WTC11 (cell line): ENCODE results near the gene ZNF423. TPM values are rescaled to one million over a fixed set of nuclear protein-coding genes. Genes with fewer than 3 reads are reported as not detected.

Experiments
- ATAC-seq: fragments of 200-7000 bp; cut with Tn5 transposase; 2 replicates; pipeline ENCODE4 v1.10.0; 2021; ENCODE audit warnings: mild to moderate bottlenecking, moderate library complexity
- CTCF ChIA-PET: fragments of 300-600 bp; sonication (Branson Sonifier 250); formaldehyde crosslinking; loops from one replicate; lab custom pipeline; 2021; ENCODE audit warnings: antibody characterized with exemption; lab: Charles Lee
- POLR2A ChIA-PET: fragments of 350-600 bp; sonication (Branson Sonifier 250); formaldehyde crosslinking; loops from one replicate; lab custom pipeline; 2021; ENCODE audit warnings: antibody characterized with exemption; lab: Charles Lee
- DNase-seq: peaks from one replicate; pipeline ENCODE4 v3.0.0; 2021; ENCODE audit warnings: low spot score
- H3K27ac Mint-ChIP-seq: 2 replicates; pipeline ENCODE4 v1.8.0; 2021; ENCODE audit warnings: mixed read lengths
- H3K27me3 Mint-ChIP-seq: 2 replicates; pipeline ENCODE4 v1.8.0; 2021; ENCODE audit warnings: low read depth, mild to moderate bottlenecking, moderate library complexity, mixed read lengths
- H3K36me3 Mint-ChIP-seq: 2 replicates; pipeline ENCODE4 v1.8.0; 2021; ENCODE audit warnings: mixed read lengths
- H3K4me1 Mint-ChIP-seq: 2 replicates; pipeline ENCODE4 v1.8.0; 2022; ENCODE audit warnings: mixed read lengths
- H3K4me3 Mint-ChIP-seq: 2 replicates; pipeline ENCODE4 v1.8.0; 2021; ENCODE audit warnings: mild to moderate bottlenecking, moderate library complexity, mixed read lengths
- H3K9me3 Mint-ChIP-seq: 2 replicates; pipeline ENCODE4 v1.8.0; 2021; ENCODE audit warnings: mixed read lengths
- CREB1 ChIP-seq: sonication (generic); formaldehyde crosslinking; IDR thresholded peaks from 2 replicates; pipeline ENCODE4 v1.8.0; 2023; ENCODE audit warnings: mild to moderate bottlenecking, missing genetic modification reagents
- CREM ChIP-seq: sonication (generic); formaldehyde crosslinking; IDR thresholded peaks from 2 replicates; pipeline ENCODE4 v1.8.1; 2022; ENCODE audit warnings: mild to moderate bottlenecking, missing genetic modification reagents, moderate library complexity
- FOXJ3 ChIP-seq: sonication (generic); formaldehyde crosslinking; IDR thresholded peaks from 2 replicates; pipeline ENCODE4 v1.9.0; 2021; ENCODE audit warnings: missing genetic modification reagents, mild to moderate bottlenecking, borderline replicate concordance
- PRRX2 ChIP-seq: fragments of 250-450 bp; sonication (Bioruptor Pico); IDR thresholded peaks from 2 replicates; pipeline ENCODE4 v1.8.0; 2021; ENCODE audit warnings: mild to moderate bottlenecking
- RELA ChIP-seq: sonication (generic); formaldehyde crosslinking; IDR thresholded peaks from 2 replicates; pipeline ENCODE4 v1.8.1; 2022; ENCODE audit warnings: missing genetic modification reagents, mild to moderate bottlenecking, borderline replicate concordance
- SOX15 ChIP-seq: fragments of 250-450 bp; sonication (Bioruptor Pico); IDR thresholded peaks from 2 replicates; pipeline ENCODE4 v1.9.0; 2021; ENCODE audit warnings: mild to moderate bottlenecking
- TCF7 ChIP-seq: sonication (generic); formaldehyde crosslinking; IDR thresholded peaks from 2 replicates; pipeline ENCODE4 v1.8.0; 2022; ENCODE audit warnings: mild to moderate bottlenecking, low read depth, missing genetic modification reagents, moderate library complexity
- TEAD4 ChIP-seq: sonication (generic); formaldehyde crosslinking; IDR thresholded peaks from 2 replicates; pipeline ENCODE4 v1.8.0; 2022; ENCODE audit warnings: mild to moderate bottlenecking, missing genetic modification reagents
- TP53 ChIP-seq: sonication (generic); formaldehyde crosslinking; IDR thresholded peaks from 2 replicates; pipeline ENCODE4 v1.8.1; 2023; ENCODE audit warnings: mild to moderate bottlenecking, missing genetic modification reagents
- ZNF219 ChIP-seq: sonication (generic); formaldehyde crosslinking; IDR thresholded peaks from 2 replicates; pipeline ENCODE4 v1.8.0; 2023; ENCODE audit warnings: missing genetic modification reagents, mild to moderate bottlenecking, borderline replicate concordance
- ZNF396 ChIP-seq: fragments of 250-450 bp; sonication (Bioruptor Pico); IDR thresholded peaks from 2 replicates; pipeline ENCODE4 v1.8.0; 2021; ENCODE audit warnings: mild to moderate bottlenecking, moderate library complexity, borderline replicate concordance
- total RNA-seq: library from RNA; stranded (reverse); gene quantifications from 3 replicates; pipeline ENCODE4 v1.2.3, GENCODE V29; 2021
- TF ChIP-seq, protein P1 (sequence below): sonication (generic); formaldehyde crosslinking; IDR thresholded peaks from 2 replicates; pipeline ENCODE4 v1.8.1; 2023; ENCODE audit warnings: mild to moderate bottlenecking, moderate library complexity, missing genetic modification reagents
- TF ChIP-seq, protein P2 (sequence below): sonication (generic); formaldehyde crosslinking; IDR thresholded peaks from 2 replicates; pipeline ENCODE4 v1.8.1; 2023; ENCODE audit warnings: mild to moderate bottlenecking, missing genetic modification reagents, moderate library complexity
- TF ChIP-seq, protein P3 (sequence below): sonication (generic); formaldehyde crosslinking; IDR thresholded peaks from 2 replicates; pipeline ENCODE4 v1.8.0; 2022; ENCODE audit warnings: mild to moderate bottlenecking, missing genetic modification reagents
- TF ChIP-seq, protein P4 (sequence below): sonication (generic); formaldehyde crosslinking; IDR thresholded peaks from 2 replicates; pipeline ENCODE4 v1.8.0; 2022; ENCODE audit warnings: mild to moderate bottlenecking, missing genetic modification reagents
- TF ChIP-seq, protein P5 (sequence below): fragments of 250-450 bp; sonication (Bioruptor Pico); IDR thresholded peaks from 2 replicates; pipeline ENCODE4 v1.9.0; 2021; ENCODE audit warnings: moderate library complexity, mild to moderate bottlenecking, inconsistent platforms, borderline replicate concordance
- TF ChIP-seq, protein P6 (sequence below): fragments of 250-450 bp; sonication (Bioruptor Pico); conservative IDR thresholded peaks from 2 replicates; pipeline ENCODE4 v1.9.0; 2021; ENCODE audit warnings: mild to moderate bottlenecking
- TF ChIP-seq, protein P7 (sequence below): fragments of 250-450 bp; sonication (Bioruptor Pico); IDR thresholded peaks from 2 replicates; pipeline ENCODE4 v1.9.0; 2021; ENCODE audit warnings: mild to moderate bottlenecking, borderline replicate concordance
- TF ChIP-seq, protein P8 (sequence below): sonication (generic); formaldehyde crosslinking; IDR thresholded peaks from 2 replicates; pipeline ENCODE4 v1.8.1; 2022; ENCODE audit warnings: low read depth, mild to moderate bottlenecking, moderate library complexity, missing genetic modification reagents, borderline replicate concordance

Gene ZNF423
- total RNA-seq, 1 experiment from 2014 or later, result 38.8 TPM

DNA sequence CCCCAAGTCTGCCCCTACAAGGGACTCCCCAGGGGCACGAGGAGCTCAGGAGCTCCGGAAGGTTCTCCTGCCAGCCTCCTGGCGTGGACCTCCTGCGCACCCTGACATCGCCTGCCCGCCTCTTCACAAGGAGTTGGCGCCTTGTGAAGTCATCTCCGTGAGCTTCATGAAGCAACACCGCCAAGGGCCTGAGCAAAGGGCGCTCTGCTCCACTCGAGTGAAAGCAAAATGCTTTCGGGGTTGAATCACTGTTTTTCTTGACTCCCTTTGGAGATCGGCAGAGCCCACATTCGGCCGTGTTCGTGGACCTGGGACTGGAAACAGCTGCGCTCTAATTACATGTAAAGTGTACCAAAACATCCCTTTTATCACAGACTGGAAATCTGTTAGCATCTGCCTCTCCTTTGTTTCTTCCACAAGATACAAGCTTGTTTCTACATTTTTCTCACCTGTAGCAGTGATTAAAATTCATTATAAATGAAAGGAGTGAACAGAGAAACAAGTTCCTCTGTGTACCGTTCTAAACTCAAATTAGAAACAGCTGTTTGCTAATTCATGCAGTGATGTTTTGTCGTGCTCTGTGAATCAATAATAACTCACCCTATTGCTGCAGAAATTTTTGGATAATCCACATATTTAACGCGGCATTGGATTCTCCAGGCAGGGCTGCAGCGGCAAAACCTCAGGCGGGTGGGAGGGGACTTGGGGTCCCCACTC lies 203.3 kb downstream of the ZNF423 start (continued):
- TF ChIP-seq, protein P1, sequence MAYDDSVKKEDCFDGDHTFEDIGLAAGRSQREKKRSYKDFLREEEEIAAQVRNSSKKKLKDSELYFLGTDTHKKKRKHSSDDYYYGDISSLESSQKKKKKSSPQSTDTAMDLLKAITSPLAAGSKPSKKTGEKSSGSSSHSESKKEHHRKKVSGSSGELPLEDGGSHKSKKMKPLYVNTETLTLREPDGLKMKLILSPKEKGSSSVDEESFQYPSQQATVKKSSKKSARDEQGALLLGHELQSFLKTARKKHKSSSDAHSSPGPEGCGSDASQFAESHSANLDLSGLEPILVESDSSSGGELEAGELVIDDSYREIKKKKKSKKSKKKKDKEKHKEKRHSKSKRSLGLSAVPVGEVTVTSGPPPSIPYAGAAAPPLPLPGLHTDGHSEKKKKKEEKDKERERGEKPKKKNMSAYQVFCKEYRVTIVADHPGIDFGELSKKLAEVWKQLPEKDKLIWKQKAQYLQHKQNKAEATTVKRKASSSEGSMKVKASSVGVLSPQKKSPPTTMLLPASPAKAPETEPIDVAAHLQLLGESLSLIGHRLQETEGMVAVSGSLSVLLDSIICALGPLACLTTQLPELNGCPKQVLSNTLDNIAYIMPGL (CRISPR knock-in tag), result no peak
- TF ChIP-seq, protein P2, sequence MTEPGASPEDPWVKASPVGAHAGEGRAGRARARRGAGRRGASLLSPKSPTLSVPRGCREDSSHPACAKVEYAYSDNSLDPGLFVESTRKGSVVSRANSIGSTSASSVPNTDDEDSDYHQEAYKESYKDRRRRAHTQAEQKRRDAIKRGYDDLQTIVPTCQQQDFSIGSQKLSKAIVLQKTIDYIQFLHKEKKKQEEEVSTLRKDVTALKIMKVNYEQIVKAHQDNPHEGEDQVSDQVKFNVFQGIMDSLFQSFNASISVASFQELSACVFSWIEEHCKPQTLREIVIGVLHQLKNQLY, result no peak
- TF ChIP-seq, protein P3, sequence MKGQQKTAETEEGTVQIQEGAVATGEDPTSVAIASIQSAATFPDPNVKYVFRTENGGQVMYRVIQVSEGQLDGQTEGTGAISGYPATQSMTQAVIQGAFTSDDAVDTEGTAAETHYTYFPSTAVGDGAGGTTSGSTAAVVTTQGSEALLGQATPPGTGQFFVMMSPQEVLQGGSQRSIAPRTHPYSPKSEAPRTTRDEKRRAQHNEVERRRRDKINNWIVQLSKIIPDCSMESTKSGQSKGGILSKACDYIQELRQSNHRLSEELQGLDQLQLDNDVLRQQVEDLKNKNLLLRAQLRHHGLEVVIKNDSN (CRISPR knock-in tag), result no peak
- TF ChIP-seq SOX15 (CRISPR knock-in tag) (no peak), RELA (CRISPR knock-in tag) (no peak)

DNA sequence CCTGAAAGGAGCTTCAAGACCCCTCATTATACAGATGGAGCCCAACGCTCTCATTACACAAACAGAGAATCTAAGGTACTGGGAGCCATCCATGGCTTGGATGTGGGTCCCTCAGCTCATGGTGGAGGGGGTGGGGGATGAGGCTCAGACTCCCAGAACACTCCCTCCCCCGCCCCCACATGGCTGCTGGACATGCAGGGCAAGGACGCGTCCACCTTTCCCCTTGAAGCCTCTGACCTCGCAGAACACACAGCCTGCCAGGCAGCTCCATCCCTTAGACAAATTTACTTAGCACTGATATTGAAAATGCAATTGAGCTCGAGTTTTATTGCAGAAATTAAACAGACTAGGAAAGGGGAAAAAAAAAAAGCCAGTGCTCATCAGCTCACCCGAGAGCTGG lies 203.9 kb downstream of the ZNF423 start:
- DNase-seq (no peak), ATAC-seq (no peak)
- no peak overlapping the region for H3K4me3 Mint-ChIP-seq
- no peak overlapping the region for H3K27ac Mint-ChIP-seq
- CTCF ChIA-PET, result interaction anchor here (0.6 to 1.6 kb wide), 4 partner anchors 8 to 87 kb away, joined by 3 to 7 read pairs (median 5); no protein-coding TSS in a partner anchor
- H3K9me3 Mint-ChIP-seq, result peaks cover 24% of the 10 kb centered on the region
- H3K27me3 Mint-ChIP-seq, result peaks cover 2% of the 10 kb centered on the region; the same call in 1 of the 2 replicates
- H3K36me3 Mint-ChIP-seq, result peaks cover 26% of the 10 kb centered on the region
- POLR2A ChIA-PET, result interaction anchor here (1.2 kb wide), 1 partner anchor 88 kb away, joined by 3 read pairs; no protein-coding TSS in a partner anchor
- H3K4me1 Mint-ChIP-seq, result peaks cover 12% of the 10 kb centered on the region; the same call in 1 of the 2 replicates
- TF ChIP-seq, protein P4, sequence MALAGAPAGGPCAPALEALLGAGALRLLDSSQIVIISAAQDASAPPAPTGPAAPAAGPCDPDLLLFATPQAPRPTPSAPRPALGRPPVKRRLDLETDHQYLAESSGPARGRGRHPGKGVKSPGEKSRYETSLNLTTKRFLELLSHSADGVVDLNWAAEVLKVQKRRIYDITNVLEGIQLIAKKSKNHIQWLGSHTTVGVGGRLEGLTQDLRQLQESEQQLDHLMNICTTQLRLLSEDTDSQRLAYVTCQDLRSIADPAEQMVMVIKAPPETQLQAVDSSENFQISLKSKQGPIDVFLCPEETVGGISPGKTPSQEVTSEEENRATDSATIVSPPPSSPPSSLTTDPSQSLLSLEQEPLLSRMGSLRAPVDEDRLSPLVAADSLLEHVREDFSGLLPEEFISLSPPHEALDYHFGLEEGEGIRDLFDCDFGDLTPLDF (CRISPR knock-in tag), result no peak
- no peak for TF ChIP-seq TCF7 (CRISPR knock-in tag)
- no peak for TF ChIP-seq ZNF219 (CRISPR knock-in tag)
- no peak for TF ChIP-seq CREM (CRISPR knock-in tag)
- TF ChIP-seq, protein P5, sequence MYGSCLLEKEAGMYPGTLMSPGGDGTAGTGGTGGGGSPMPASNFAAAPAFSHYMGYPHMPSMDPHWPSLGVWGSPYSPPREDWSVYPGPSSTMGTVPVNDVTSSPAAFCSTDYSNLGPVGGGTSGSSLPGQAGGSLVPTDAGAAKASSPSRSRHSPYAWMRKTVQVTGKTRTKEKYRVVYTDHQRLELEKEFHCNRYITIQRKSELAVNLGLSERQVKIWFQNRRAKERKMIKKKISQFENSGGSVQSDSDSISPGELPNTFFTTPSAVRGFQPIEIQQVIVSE, result no peak
- no peak for TF ChIP-seq PRRX2 (CRISPR knock-in tag)
- TF ChIP-seq TP53 (CRISPR knock-in tag), result no peak
- no peak for TF ChIP-seq CREB1 (CRISPR knock-in tag)
- no peak for TF ChIP-seq FOXJ3 (CRISPR knock-in tag)
- TF ChIP-seq ZNF396 (CRISPR knock-in tag), result no peak
- TF ChIP-seq, protein P6, sequence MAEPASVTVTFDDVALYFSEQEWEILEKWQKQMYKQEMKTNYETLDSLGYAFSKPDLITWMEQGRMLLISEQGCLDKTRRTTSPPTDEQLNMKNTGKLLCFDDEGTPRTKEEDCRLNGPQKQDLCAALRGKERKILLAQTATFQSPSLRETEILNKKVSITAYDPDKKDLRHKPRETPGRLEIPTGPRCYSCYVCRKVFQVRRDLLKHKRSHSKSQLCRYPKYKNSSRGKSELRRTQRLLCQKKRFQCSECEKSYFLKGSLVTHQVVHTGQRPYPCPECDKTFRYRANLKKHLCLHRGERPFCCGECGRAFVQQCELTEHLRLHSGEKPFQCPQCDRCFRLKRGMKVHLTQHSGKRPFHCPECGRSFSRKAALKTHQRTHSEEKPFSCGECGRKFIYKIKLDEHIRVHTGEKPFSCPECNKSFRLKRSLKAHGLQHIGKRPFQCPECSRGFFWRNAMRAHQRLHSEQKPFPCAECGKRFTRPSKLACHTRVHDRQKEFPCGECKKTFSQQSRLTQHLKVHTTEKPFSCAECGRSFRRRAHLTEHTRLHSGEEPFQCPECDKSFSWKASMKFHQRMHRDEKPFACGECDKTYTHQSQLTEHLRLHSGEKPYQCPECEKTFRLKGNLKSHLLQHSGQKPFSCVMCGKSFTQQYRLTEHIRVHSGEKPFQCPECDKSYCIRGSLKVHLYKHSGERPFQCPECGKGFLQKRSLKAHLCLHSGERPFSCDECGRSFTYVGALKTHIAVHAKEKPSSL, result no peak
- TF ChIP-seq, protein P7, sequence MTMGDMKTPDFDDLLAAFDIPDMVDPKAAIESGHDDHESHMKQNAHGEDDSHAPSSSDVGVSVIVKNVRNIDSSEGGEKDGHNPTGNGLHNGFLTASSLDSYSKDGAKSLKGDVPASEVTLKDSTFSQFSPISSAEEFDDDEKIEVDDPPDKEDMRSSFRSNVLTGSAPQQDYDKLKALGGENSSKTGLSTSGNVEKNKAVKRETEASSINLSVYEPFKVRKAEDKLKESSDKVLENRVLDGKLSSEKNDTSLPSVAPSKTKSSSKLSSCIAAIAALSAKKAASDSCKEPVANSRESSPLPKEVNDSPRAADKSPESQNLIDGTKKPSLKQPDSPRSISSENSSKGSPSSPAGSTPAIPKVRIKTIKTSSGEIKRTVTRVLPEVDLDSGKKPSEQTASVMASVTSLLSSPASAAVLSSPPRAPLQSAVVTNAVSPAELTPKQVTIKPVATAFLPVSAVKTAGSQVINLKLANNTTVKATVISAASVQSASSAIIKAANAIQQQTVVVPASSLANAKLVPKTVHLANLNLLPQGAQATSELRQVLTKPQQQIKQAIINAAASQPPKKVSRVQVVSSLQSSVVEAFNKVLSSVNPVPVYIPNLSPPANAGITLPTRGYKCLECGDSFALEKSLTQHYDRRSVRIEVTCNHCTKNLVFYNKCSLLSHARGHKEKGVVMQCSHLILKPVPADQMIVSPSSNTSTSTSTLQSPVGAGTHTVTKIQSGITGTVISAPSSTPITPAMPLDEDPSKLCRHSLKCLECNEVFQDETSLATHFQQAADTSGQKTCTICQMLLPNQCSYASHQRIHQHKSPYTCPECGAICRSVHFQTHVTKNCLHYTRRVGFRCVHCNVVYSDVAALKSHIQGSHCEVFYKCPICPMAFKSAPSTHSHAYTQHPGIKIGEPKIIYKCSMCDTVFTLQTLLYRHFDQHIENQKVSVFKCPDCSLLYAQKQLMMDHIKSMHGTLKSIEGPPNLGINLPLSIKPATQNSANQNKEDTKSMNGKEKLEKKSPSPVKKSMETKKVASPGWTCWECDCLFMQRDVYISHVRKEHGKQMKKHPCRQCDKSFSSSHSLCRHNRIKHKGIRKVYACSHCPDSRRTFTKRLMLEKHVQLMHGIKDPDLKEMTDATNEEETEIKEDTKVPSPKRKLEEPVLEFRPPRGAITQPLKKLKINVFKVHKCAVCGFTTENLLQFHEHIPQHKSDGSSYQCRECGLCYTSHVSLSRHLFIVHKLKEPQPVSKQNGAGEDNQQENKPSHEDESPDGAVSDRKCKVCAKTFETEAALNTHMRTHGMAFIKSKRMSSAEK, result no peak
- no peak for TF ChIP-seq TEAD4 (CRISPR knock-in tag)
- TF ChIP-seq, protein P8, sequence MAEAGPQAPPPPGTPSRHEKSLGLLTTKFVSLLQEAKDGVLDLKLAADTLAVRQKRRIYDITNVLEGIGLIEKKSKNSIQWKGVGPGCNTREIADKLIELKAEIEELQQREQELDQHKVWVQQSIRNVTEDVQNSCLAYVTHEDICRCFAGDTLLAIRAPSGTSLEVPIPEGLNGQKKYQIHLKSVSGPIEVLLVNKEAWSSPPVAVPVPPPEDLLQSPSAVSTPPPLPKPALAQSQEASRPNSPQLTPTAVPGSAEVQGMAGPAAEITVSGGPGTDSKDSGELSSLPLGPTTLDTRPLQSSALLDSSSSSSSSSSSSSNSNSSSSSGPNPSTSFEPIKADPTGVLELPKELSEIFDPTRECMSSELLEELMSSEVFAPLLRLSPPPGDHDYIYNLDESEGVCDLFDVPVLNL (CRISPR knock-in tag), result no peak
